Endothelial cell of umbilical vein (primary cell): ENCODE data around the gene HNRNPH2. TPM values are rescaled to one million over a fixed set of nuclear protein-coding genes. Genes with fewer than 3 reads are reported as not detected.

Experiments
- BruUV-seq: library from RNA; stranded (reverse); fragments of 400-500 nt; replicated peaks from 2 replicates; lab custom pipeline; 2021; lab: Mats Ljungman, UMichigan
- CTCF ChIA-PET: fragments of 300-600, 350-600 bp; sonication (Branson Sonifier 250); formaldehyde crosslinking; loops from one replicate; lab custom pipeline; 2021; ENCODE audit warnings: antibody characterized with exemption, inconsistent platforms; lab: Charles Lee
- POLR2A ChIA-PET: fragments of 300-600, 350-600 bp; sonication (Branson Sonifier 250); formaldehyde crosslinking; loops from one replicate; lab custom pipeline; 2021; ENCODE audit warnings: antibody characterized with exemption, inconsistent platforms; lab: Charles Lee
- DNase-seq: peaks from one replicate; pipeline ENCODE4 v3.0.0-alpha.2; 2011; ENCODE audit warnings: low read depth, low spot score
- FAIRE-seq: peaks from 2 replicates; lab custom pipeline; 2011; peaks lifted over from hg19 to GRCh38; lab: Jason Lieb, UNC
- H2AFZ ChIP-seq: 2 replicates; pipeline ENCODE4 v1.6.0; 2012; ENCODE audit warnings: low read depth, low read length, control low read depth, inconsistent platforms
- H3K27ac ChIP-seq: 2 replicates; pipeline ENCODE4 v1.5.1; 2011; ENCODE audit warnings: low read depth, mild to moderate bottlenecking, control low read depth, low read length, moderate library complexity; ENCODE audit not compliant: insufficient read depth
- H3K27me3 ChIP-seq, 2 experiments: 2 replicates each; pipeline versions ENCODE4 v1.6.0 to v1.6.1; 2011; ENCODE audit warnings: low read length in 2 of 2, mixed read lengths in 1 of 2; ENCODE audit not compliant: control insufficient read depth in 2 of 2, insufficient read depth in 2 of 2
- H3K36me3 ChIP-seq, 2 experiments: 2 replicates in 1 of 2; 3 replicates in 1 of 2; pipeline ENCODE4 v1.5.1; 2011; ENCODE audit warnings: low read length in 2 of 2, mild to moderate bottlenecking in 1 of 2, moderate library complexity in 1 of 2; ENCODE audit not compliant: control insufficient read depth in 2 of 2, insufficient read depth in 2 of 2; ENCODE audit errors: extremely low read depth in 1 of 2
- H3K4me1 ChIP-seq: 3 replicates; pipeline ENCODE4 v1.5.1; 2011; ENCODE audit warnings: mild to moderate bottlenecking, low read length; ENCODE audit not compliant: control insufficient read depth, insufficient read depth; ENCODE audit errors: extremely low read depth
- H3K4me2 ChIP-seq: 2 replicates; pipeline ENCODE4 v1.6.1; 2011; ENCODE audit warnings: low read length, control low read depth, mixed read lengths; ENCODE audit not compliant: insufficient read depth
- H3K4me3 ChIP-seq, 3 experiments: fragments of 200-600 bp in 1 of 3; sonication (generic), shearing (Covaris generic) in 1 of 3; replicated peaks in 1 of 3; 2 replicates each; pipeline ENCODE4 v1.5.1; 2011 to 2016; ENCODE audit warnings: control low read depth in 3 of 3, low read length in 3 of 3, mild to moderate bottlenecking in 2 of 3, inconsistent platforms in 1 of 3, low read depth in 1 of 3, moderate library complexity in 1 of 3; ENCODE audit not compliant: insufficient read depth in 1 of 3
- H3K79me2 ChIP-seq: 2 replicates; pipeline ENCODE4 v1.6.0; 2012; ENCODE audit warnings: low read length, inconsistent platforms; ENCODE audit not compliant: control insufficient read depth, insufficient read depth
- H3K9ac ChIP-seq: replicated peaks from 2 replicates; pipeline ENCODE3; 2011; ENCODE audit warnings: low read length, control low read depth; ENCODE audit not compliant: insufficient read depth; ENCODE audit errors: extremely low read depth
- H3K9me1 ChIP-seq: replicated peaks from 3 replicates; pipeline ENCODE4 v1.6.0; 2011; ENCODE audit warnings: mild to moderate bottlenecking, low read length; ENCODE audit not compliant: control insufficient read depth, insufficient read depth; ENCODE audit errors: extremely low read depth
- H3K9me3 ChIP-seq: replicated peaks from 2 replicates; pipeline ENCODE4 v1.5.1; 2012; ENCODE audit warnings: low read length, inconsistent platforms; ENCODE audit not compliant: control insufficient read depth, insufficient read depth
- H4K20me1 ChIP-seq: replicated peaks from 2 replicates; pipeline ENCODE3; 2011; ENCODE audit warnings: mild to moderate bottlenecking, low read length; ENCODE audit not compliant: control insufficient read depth, insufficient read depth; ENCODE audit errors: extremely low read depth
- EZH2 ChIP-seq: IDR thresholded peaks from 2 replicates; pipeline ENCODE4 v1.6.1; 2012; ENCODE audit warnings: borderline replicate concordance, low read depth, mild to moderate bottlenecking, moderate library complexity, low read length, inconsistent platforms; ENCODE audit not compliant: severe bottlenecking
- FOS ChIP-seq: IDR thresholded peaks from 2 replicates; pipeline ENCODE4 v1.6.1; 2011; ENCODE audit warnings: mild to moderate bottlenecking, low read length, moderate library complexity, borderline replicate concordance; ENCODE audit not compliant: insufficient read depth
- GATA2 ChIP-seq: IDR thresholded peaks from 2 replicates; pipeline ENCODE4 v1.7.0; 2011; ENCODE audit warnings: low read depth, mild to moderate bottlenecking, moderate library complexity, mixed read lengths, low read length; ENCODE audit not compliant: insufficient read length, insufficient read depth
- JUN ChIP-seq: IDR thresholded peaks from 2 replicates; pipeline ENCODE4 v1.6.1; 2011; ENCODE audit warnings: borderline replicate concordance, low read depth; ENCODE audit not compliant: insufficient read length, insufficient read depth
- MYC ChIP-seq: IDR thresholded peaks from one replicate; pipeline ENCODE4 v1.6.1; 2011; ENCODE audit warnings: mild to moderate bottlenecking, low read depth, low read length
- POLR2A ChIP-seq: IDR thresholded peaks from 2 replicates; pipeline ENCODE4 v1.6.1; 2012; ENCODE audit warnings: low read depth, mild to moderate bottlenecking, control low read depth, low read length
- POLR2AphosphoS5 ChIP-seq: IDR thresholded peaks from 2 replicates; pipeline ENCODE4 v1.6.1; 2012; ENCODE audit warnings: low read depth, mild to moderate bottlenecking, control low read depth, low read length, moderate library complexity; ENCODE audit not compliant: insufficient read depth
- dilution Hi-C: fragments of 300-500 bp; cut with MboI; formaldehyde crosslinking; loops from one replicate; pipeline ENCODE4 v1.15.0; 2019; ENCODE audit warnings: low sequenced_read_pairs; ENCODE audit not compliant: extremely low pct_ligation_motif_present
- intact Hi-C: fragments of 100-400 bp; cut with micrococcal nuclease; formaldehyde crosslinking; loops from one replicate; pipeline ENCODE4 v1.10.0; 2022
- polyA plus RNA-seq, 4 experiments: library from polyadenylated mRNA; depleted of rRNA in 3 of 4; stranded (reverse) in 3 of 4; unstranded in 1 of 4; fragments of >200 nt; gene quantifications; 2 replicates each; pipeline versions ENCODE4 v1.2.1 to v1.2.3, GENCODE V29; 2011 to 2012; ENCODE audit warnings: missing spikeins in 1 of 4
- total RNA-seq: library from RNA; stranded (reverse); gene quantifications from 2 replicates; pipeline ENCODE4 v1.2.3, GENCODE V29; 2021
- TF ChIP-seq, protein P1 (sequence below), 2 donors: IDR thresholded peaks; 1 replicate in 1 of 2; 2 replicates in 1 of 2; pipeline ENCODE4 v1.5.1; 2011; ENCODE audit warnings: low read length in 2 of 2, mild to moderate bottlenecking in 2 of 2, moderate library complexity in 2 of 2, control low read depth in 1 of 2, inconsistent platforms in 1 of 2, low read depth in 1 of 2; ENCODE audit not compliant: insufficient read depth in 1 of 2; ENCODE audit errors: extremely low read depth in 1 of 2
- TF ChIP-seq, protein P2 (sequence below): IDR thresholded peaks from 2 replicates; pipeline ENCODE4 v1.6.1; 2011; ENCODE audit not compliant: insufficient read depth, insufficient read length

The HNRNPH2 gene
- total and polyA plus RNA-seq, 2 donors (not counting 3 experiments of a cell fraction or from before 2014, with no cell fraction given): 29.3 to 59.1 TPM

DNA sequence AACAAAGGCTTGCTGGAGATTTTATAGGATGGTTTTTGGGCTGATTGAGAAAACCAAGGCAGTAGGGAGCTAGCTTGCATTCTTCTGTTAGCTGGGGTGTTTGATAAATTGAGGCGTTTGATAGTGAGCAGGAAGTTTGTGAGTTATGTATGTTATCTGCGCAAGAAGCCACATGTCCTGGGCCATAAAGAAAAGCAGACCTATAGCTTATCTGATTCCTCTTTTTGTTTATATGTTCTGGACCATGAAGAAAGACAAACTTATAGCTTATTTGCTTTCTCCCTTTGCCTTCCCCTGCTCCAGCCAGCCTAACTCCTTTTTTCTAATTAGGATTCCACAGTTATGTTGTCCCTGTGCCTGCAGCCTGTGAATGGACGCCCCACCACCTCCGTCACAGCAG lies 9.2 kb downstream of the HNRNPH2 start:
- Histone ChIP-seq H3K9me3 (no peaks in the 10 kb centered on the region), H4K20me1 (no peaks in the 10 kb centered on the region), H3K4me3 (no peak overlapping the region), H2AFZ (peak overlapping the region; percentile 73), H3K9me1 (no peaks in the 10 kb centered on the region), H3K4me2 (no peak overlapping the region), H3K4me1 (peaks cover 11% of the 10 kb centered on the region), H3K27me3 (no peaks in the 10 kb centered on the region), H3K79me2 (peaks cover 2% of the 10 kb centered on the region), H3K36me3 (no peaks in the 10 kb centered on the region), H3K9ac (no peak overlapping the region), H3K27ac (peak overlapping the region; percentile 90)
- intact Hi-C loops: loop anchor here (5.0 kb wide), 2 partner anchors 200 to 515 kb away; partner anchors contain the start of genes ARMCX6 and ZMAT1
- ChIA-PET CTCF (interaction anchor here (1.3 kb wide), 2 partner anchors 43 to 381 kb away, joined by 3 to 4 read pairs; no protein-coding TSS in a partner anchor), POLR2A (no interaction called here)
- TF ChIP-seq POLR2A (no peak), GATA2 (no peak), POLR2AphosphoS5 (no peak), EZH2 (no peak), FOS (no peak), JUN (no peak), MYC (no peak)
- TF ChIP-seq, protein P1, sequence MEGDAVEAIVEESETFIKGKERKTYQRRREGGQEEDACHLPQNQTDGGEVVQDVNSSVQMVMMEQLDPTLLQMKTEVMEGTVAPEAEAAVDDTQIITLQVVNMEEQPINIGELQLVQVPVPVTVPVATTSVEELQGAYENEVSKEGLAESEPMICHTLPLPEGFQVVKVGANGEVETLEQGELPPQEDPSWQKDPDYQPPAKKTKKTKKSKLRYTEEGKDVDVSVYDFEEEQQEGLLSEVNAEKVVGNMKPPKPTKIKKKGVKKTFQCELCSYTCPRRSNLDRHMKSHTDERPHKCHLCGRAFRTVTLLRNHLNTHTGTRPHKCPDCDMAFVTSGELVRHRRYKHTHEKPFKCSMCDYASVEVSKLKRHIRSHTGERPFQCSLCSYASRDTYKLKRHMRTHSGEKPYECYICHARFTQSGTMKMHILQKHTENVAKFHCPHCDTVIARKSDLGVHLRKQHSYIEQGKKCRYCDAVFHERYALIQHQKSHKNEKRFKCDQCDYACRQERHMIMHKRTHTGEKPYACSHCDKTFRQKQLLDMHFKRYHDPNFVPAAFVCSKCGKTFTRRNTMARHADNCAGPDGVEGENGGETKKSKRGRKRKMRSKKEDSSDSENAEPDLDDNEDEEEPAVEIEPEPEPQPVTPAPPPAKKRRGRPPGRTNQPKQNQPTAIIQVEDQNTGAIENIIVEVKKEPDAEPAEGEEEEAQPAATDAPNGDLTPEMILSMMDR (IDR thresholded peaks at IDR 0.05; ENCODE audit: extremely low read depth in 1 of 2, insufficient read depth in 1 of 2, low read depth in 1 of 2, low read length in 2 of 2): no peak
- TF ChIP-seq, protein P2, sequence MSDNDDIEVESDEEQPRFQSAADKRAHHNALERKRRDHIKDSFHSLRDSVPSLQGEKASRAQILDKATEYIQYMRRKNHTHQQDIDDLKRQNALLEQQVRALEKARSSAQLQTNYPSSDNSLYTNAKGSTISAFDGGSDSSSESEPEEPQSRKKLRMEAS: no peak
- BruUV-seq: no TSS peak
- DNase-seq (no peak), FAIRE-seq (no peak)
- dilution Hi-C loops: no loop called here
